NCI-H146 (cell line): ENCODE results near the gene SELENOT.
"Not testable (repeated sequence)": the region's sequence is repeated elsewhere in the genome, so short reads cannot be mapped to it uniquely, and the experiment has no call there.

Experiments used
- DNase-seq: peaks from one replicate; lab custom pipeline; 2025; lab: John Stamatoyannopoulos, UW

The SELENOT gene, protein sequence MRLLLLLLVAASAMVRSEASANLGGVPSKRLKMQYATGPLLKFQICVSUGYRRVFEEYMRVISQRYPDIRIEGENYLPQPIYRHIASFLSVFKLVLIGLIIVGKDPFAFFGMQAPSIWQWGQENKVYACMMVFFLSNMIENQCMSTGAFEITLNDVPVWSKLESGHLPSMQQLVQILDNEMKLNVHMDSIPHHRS

DNA sequence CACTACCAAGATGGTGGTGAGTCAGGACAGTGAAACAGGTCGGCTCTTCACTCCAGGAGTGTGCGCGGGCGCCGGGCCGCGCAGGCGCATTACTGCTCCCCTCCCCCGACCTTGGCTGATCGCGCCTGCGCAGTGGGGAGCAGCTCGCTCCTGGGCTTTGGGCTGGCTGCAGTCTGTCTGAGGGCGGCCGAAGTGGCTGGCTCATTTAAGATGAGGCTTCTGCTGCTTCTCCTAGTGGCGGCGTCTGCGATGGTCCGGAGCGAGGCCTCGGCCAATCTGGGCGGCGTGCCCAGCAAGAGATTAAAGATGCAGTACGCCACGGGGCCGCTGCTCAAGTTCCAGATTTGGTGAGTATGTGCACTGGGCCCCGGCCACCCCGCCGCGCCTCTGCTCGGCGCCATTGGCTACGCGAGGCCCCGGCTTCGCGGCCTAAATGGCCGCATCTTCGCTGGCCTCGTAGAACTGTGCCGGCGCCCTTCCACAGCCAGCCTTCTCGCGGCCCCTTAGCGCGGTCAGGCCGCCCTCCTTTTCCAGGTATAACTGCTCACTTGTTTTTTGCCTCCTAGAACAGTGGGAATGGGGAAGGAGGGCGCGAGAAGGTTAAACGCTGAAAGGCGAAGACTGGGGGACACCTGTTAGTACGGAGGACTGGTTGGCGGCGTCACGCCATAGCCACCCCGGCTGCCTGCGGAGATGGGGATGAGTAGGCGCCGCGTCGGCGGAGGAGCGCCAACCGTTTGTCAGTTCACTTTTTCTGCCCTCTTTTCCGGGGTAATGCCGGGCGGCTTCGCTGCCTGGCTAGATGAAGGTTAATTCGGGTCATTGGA lies at the start of gene SELENOT:
TSS of gene SELENOT (plus strand) at position 169 of the 827 bp plus-strand sequence. CDS start at position 211, 42 bp downstream.
- DNase-seq, result peak; percentile 98

DNA sequence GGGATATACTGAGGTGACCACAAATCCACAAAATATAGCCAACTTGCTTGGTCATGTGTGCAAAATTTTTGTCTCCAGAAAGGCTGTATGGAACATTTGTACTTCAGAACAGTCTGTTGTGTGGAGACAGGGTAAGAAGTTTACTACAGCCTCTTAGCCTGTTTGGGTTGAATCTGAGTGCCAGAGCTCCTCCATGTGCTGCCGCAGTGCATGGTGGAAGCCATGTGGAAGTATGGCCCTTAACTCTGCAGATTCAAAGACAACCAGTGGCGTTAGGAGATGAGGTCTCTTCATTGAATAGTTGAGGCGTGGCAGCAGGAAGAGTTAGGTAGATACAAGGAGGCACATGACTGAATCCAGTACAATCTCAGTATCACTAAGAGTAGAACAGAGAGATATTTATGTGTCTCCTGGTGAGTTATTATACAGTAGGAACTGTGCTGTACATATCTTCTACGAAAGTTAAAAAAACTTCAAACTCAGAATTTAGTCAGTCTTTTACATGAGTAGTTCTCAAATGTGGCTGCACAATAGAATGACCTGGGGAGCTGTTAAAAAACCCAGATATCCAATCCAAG lies 47.2 kb upstream of the SELENOT start:
- DNase-seq, result no peak

DNA sequence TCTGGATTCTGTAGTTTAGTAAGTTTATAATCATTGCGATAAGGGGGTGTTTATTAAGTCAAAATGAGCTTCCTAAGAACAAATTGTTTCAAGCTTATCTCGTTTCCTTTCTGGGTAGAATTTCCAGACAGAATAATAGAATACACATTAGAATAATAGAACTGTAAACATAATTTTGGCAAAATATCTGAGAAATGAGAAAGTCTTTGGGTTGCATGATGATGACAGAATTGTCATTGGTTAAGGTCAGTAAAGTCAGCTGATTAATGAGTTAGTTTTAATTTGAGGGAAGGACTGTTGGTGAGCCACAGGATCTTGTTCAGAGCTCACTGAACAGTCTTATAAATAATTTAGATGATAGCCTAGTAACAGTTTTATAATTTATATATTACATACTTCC lies 46.3 kb upstream of the SELENOT start:
- DNase-seq, result peak; percentile 12

DNA sequence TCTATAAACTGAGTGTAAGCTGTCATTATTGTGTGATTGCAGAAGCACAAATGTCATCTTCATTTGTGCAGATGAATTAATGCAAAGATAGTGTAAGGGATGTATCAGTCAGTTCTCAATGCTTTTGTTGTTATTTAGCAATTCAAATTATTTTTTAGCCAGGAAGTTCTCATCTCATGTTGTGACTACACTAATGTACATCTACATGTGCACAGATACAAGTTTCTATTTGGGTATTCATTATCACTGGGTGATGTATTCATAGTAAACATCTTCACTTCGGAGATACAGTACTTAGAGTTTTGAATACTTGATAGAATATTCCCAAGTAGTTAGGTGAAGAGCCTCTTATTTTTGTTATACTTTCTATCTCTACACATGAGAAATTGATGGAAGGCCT lies 45.4 kb upstream of the SELENOT start:
- DNase-seq, result no peak

DNA sequence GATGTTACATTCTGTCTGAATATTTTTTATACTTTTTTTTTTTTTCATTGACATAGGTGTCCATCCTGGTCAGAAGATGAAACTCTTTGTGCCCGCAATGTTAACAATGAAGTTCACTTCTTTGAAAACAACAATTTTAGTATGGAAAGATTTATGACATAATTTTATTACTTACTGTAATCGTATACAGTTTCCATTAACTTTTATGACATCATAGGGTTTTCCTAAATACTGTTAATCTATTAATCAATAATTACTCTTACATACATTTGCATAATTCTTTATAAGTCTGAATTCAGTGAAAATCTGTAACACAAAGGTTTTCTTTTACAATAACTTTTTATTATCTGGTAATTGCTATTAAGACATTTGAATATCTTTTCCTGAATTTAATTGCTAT lies 38.9 kb upstream of the SELENOT start:
- DNase-seq, result no peak

DNA sequence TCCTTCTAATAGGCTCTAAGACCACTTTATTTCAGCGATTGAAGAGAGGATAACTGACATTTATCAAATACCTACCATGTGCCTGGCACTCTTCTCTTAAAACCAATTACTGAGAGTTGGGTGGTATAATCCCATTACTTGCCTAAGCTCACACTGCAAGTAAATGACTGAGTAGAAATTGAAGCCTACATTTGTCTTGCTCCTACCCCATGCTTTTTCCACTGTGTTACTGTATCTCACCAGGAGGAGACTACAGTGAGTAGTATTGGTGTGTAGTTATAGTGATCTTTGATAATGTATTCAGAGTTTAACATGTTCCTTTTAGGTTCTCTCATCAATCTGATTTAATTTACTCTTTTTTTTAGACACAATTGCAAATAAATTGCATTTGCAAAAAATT lies 35.8 kb upstream of the SELENOT start:
- DNase-seq, result no peak

DNA sequence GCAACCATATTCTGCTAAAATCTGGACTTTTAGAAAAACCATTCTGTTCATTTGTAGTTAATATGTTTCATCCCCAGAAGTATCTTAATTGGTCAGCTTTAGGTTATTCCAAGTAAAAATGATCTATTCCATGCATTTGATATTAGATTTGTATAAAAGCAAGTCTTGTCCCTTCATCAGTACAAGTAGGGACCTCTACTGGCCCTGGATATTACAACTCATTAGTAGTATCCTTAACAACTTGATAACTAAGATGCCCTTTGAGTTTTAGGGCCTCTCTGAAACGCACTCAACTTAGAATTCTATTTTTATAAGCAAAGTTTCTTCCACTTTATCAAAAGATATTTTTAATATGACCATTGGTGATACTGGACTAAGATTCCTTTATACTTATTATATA lies 25.3 kb upstream of the SELENOT start:
- DNase-seq, result no peak

DNA sequence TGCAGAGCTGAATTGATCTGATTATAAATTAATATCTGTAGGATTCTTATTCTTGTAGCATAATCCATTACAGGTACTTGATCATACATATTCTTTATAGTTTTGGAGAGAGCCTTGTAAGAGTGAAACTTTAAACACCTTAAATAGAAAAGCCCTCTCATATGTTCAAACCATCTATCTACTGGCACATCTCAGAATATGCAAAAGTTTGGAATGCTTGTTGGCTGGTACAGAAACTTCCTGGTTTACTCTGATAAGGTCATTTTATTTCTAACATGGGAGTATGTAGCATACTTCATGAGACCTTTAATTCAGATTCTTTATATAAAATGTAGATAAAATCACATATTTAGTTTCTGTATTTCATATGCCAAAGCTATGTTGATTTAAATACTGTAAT lies 21.9 kb upstream of the SELENOT start:
- DNase-seq, result no peak

DNA sequence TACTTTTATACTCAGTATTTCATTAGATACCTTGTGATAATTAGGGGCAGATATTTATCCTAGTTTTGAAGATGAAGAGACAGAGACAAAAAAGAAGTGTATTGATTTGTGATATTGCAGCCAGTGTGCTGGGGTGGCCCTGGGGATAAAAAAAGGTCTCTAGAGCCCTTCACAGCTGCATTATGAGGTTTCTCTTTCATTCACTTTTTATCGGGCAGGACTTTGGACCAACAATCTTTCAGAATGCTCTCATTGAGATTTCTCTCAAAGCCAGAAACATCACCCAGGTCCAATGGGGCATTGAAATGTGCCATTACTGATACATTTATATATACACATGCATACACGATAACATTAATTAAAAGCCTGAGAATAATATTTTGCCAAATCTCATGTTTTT lies 20.5 kb upstream of the SELENOT start:
- DNase-seq, result no peak

DNA sequence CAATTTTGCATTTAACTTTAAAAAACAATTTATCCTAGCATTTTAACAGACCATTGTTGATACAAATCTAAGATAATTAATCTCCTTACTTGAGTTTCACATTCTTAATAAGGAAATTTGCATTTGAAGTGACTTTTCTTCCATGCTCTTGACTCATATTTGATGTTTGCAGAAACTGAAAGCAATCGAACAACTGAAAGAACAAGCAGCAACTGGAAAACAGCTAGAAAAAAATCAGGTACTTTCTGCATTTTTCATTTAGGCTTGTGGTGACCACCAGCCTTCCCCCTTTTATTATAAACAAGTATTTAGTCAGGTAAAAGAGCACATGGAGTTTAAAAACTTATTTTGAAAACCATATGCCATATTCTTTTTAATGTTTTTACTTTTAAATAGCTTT lies 20.1 kb upstream of the SELENOT start:
- DNase-seq, result no peak

DNA sequence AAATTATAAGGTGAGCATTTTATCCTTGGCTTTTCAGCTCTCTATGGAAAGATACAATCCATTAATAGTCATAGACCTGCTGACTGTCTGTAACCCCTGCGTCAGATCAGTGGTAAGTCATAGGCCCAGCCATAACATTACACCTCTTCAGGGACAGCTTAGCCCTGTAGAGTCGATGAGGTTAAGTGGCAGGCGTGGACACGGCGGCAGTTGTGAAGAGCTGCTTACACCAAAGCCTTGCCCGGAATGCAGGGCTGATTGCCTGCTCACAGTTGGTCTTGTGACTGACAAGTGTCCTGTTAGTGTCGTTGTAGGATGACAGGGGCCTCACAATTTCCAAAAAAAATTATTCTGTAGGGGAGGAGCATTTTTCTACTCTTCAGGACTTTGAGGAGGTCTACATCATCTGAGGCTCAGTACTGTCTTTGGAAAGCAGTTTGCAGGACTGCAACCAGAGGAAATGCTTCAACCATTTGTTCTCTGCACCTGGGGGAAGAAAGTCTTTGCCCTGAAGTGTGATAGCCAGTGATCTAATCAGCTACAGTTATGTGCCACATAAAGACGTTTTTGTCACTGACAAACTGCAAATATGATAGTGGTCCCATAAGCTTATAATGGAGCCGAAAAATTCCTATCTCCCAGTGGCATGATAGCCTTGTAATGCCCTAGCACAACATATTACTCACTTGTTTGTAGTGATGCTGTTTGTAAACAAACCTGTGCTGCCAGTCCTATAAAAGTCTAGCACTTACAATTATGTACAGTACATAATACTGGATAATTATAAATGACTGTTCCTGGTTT lies 14.9 kb upstream of the SELENOT start:
- no peak for DNase-seq

DNA sequence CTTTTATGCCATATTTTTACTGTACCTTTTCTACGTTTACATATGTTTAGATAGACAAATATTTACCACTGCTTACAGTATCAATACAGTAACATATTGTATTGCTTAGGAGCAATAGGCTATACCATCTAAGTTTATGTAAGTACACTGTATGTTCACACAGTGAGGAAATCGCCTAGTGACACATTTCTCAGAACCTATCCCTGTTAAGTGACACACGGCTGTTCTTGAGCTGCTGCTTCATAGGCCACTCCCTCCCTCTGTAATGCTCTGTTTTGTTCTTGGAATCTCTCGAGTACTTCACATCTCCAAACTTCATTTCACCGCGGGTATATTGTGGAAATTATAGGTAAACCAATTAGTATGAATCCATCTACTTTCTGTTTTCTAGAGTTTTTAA lies 13.4 kb upstream of the SELENOT start:
- no peak for DNase-seq

DNA sequence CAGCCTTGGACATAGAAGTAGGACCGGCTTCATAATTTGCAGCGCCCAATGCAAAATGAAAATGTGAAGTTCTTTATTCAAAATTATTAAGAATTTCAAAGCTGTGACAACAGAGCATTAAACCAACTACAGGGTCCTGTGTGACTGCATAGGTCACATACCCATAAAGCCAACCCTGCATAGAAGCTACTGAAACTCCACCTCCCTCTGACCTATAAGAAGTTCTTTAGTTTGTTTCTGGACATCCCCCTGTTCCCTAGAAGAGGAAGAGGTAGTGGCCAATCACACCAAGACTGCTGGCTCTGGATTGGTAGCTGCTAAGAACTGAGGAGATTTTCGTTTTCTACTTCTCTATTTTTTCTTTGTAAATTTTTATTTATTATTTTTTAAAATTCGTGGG lies 9.0 kb upstream of the SELENOT start:
- DNase-seq, result no peak

DNA sequence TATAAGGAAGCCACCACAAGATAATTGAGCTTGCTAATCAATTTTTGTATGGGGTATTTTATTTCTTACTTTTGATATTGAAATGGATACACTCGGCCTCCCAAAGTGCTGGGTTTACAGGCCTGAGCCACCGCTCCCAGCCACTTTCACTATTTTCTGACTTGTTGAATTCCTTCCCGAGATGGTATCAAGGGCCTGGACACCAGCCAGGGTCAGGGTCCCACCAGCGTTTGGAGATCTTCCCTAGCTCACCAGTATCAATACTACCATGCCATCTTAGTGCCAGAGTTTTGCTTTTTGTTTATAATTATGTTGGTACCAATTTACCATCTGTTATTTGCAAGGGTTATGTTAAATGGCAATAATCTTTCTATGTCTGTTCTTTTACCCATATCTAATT lies 5.5 kb upstream of the SELENOT start:
- DNase-seq, result no peak

DNA sequence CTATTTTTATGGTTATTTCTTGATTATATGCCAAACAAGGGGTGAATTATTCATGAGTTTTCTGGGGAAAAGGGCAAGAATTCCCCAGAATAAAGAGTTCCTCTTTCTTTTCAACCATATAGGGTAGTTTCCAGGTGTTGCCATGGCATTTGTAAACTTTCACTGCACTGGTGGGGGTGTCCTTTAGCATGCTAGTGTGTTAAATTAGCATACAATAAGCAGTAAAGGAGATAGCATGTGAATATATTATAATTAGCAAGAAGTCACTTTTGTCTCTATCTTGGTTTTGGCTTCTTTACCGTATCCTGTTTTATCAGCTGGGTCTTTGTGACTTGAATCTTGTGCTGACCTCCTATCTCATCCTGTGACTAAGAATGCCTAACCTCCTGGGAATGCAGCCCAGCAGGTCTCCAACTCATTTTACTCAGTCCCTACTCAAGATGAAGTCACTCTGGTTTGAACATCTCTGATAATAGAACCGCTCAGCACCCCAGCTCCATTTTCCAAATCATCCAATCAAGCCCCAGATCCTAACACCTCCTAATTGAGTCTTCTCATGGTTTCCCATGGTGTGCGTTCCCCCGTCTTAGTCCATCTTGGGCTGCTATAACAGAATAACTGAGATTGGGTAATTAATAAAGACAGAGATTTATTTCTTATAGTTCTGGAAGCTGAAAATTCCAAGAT lies 3.4 kb upstream of the SELENOT start:
- DNase-seq, result no peak

DNA sequence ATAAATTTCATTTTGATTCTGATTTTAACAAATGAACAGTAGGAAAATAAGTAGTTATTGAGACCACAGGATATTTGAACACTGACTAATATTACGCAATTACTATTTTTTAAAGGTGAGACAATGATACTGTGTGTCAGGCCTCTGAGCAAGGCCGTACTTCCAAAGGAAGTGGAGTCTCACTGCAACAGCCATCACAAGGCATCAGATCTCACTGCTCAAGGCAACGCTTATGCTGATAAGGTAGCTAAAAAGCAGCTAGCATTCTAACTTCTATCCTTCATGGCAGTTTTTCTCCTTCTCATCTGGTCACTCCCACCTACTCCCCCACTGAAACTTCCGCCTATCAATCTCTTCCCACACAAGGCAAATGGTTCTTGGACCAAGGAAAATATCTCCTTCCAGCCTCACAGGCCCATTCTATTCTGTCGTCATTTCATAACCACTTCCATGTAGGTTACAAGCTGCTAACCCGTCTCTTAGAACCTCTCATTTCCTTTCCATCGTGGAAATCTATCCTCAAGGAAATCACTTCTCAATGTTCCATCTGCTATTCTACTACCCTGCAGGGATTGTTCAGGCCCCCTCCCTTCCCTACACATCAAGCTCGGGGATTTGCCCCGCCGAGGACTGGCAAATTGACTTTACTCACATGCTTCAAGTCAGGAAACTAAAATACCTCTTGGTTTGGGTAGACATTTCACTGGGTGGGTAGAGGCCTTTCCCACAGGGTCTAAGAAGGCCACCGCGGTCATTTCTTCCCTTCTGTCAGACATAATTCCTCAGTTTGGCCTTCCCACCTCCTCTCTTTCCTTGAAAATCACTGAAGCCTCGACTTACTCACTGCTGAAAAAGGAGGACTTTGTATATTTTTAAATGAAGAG lies 2.2 kb upstream of the SELENOT start:
- DNase-seq, result not testable (repeated sequence)

DNA sequence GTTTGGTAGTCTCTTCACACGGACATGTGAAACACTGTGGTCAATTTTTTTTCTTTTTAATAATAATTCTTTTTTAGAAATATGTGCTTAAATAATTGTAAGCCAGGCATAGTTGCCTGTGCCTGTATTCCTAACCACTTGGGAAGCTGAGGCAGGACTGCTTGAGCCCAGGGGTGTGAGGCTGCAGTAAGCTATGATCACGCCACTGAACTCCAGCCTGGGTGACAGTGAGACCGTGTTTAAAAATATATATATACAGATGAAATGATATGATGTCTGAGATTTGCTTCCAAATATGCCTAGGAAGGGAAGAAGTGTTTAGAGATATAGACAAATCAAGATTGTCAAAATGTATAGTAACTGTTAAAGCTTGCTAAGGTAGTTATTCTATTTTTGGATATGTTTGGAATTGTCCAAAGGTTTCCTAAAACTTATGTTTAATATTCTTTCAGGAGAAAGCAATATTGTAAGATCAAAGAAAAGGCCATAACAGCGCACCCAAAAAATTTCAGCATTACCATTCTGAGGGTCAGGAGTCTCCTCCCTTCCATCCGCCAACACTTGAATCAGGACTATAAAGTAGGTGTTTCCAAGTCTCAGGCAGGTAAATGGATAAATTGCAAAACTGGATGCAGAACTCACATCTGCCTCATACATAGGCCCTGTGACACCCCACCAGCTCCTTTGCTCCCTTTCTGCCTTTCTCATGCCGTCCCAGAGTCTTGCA lies 532 bp upstream of the SELENOT start:
- DNase-seq, result peak; percentile 12

DNA sequence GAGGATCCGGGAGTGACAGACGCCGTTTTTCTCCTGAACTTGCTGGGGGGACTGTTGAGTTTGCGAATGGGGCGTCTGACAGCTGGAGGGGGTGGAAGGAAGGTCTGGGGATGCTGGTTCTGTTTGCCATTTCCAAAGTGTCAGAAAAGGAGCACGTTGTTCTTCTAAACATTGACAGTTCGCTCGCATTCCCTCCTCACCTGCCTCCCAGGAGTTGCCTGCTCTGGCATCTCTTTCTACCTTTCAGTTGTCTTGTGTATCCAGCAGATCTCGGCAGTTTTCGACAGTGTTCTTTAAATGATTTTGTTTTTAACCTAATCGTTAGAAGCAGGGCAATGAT lies 829 bp downstream of the SELENOT start:
- peak; percentile 75 for DNase-seq

DNA sequence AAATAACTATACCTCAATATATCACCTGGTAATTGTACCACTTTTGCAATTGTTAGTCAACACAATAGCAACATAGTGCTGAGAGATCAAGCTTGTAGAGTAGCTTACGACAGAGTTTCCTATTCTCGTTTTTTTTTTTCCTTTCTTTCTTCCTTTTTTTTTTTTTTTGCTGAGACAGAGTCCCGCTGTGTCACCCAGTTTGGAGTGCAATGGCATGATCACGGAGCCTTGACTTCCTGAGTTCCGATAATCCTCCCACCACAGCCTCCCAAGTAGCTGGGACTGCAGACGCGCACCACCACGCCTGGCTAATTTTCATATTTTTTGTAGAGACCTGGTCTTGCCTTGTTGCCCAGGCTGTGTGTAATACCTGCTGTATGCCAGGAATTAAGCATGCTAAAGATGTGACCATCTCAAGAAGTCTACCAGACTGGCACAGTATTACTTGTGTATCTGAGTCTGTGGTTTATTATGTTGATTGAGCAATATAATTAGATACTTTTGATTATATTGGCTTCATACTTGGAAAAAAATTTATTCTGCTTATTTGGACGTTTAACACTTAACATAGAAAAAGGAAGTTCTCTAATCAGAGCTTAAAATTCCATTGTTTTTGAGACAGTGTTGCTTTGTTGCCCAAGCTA lies 3.0 kb downstream of the SELENOT start:
- DNase-seq, result no peak
